Ishikawa (cell line): ENCODE data around the gene TTC34.
A peak's percentile ranks its signal among the peaks of the same experiment; 100 is the strongest.

ENCODE experiments used
- CEBPB ChIP-seq: IDR thresholded peaks from 2 replicates; pipeline ENCODE4 v1.6.1; 2012
- CREB1 ChIP-seq: IDR thresholded peaks from 2 replicates; pipeline ENCODE4 v1.6.1; 2012; ENCODE audit warnings: low read depth
- EGR1 ChIP-seq: IDR thresholded peaks from 2 replicates; pipeline ENCODE4 v1.6.1; 2012
- EP300 ChIP-seq: IDR thresholded peaks from 2 replicates; pipeline ENCODE4 v1.6.1; 2012; ENCODE audit warnings: borderline replicate concordance
- FOXM1 ChIP-seq: IDR thresholded peaks from 2 replicates; pipeline ENCODE4 v1.6.1; 2012; ENCODE audit warnings: low read depth, borderline replicate concordance
- NFIC ChIP-seq: IDR thresholded peaks from 2 replicates; pipeline ENCODE4 v1.6.1; 2012
- RAD21 ChIP-seq: IDR thresholded peaks from 2 replicates; pipeline ENCODE4 v1.6.1; 2012; ENCODE audit warnings: low read depth
- TAF1 ChIP-seq: IDR thresholded peaks from 2 replicates; pipeline ENCODE4 v1.6.1; 2012; ENCODE audit warnings: low read depth, mild to moderate bottlenecking
- TCF12 ChIP-seq: IDR thresholded peaks from 2 replicates; pipeline ENCODE4 v1.6.1; 2012; ENCODE audit warnings: low read depth
- TEAD4 ChIP-seq: IDR thresholded peaks from 2 replicates; pipeline ENCODE4 v1.6.1; 2012
- USF1 ChIP-seq: IDR thresholded peaks from 2 replicates; pipeline ENCODE4 v1.6.1; 2012
- YY1 ChIP-seq: IDR thresholded peaks from 2 replicates; pipeline ENCODE4 v1.6.1; 2012; ENCODE audit warnings: low read depth
- ZBTB7A ChIP-seq: IDR thresholded peaks from 2 replicates; pipeline ENCODE4 v1.6.1; 2012; ENCODE audit warnings: low read depth
- TF ChIP-seq, protein P1 (sequence below): IDR thresholded peaks from 2 replicates; pipeline ENCODE4 v1.6.1; 2012
- TF ChIP-seq, protein P2 (sequence below): IDR thresholded peaks from 2 replicates; pipeline ENCODE4 v1.6.1; 2012; ENCODE audit warnings: low read depth, mild to moderate bottlenecking

The TTC34 gene

DNA sequence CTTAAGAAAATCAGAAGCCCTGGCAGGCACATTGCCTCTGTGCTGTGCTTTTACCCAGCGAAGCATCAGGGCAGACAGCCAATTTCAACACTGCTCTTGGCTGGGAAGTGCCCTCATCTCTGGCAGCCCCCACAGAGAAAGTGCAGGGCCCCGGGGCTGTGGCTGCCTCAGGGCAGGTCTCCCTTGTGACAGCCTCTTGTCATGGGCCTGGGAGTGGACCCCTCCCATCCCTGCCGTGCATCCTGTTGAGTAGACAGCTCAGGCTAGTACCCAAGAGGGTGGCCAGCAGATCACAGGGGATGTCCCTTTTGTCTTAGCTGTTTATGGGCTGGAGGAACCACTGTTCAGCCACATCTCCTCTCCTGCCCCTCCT, 23.3 kb downstream of the TTC34 start:
- TF ChIP-seq ZBTB7A, result no peak
- TF ChIP-seq, protein P1, sequence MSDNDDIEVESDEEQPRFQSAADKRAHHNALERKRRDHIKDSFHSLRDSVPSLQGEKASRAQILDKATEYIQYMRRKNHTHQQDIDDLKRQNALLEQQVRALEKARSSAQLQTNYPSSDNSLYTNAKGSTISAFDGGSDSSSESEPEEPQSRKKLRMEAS, result no peak
- TF ChIP-seq CEBPB, result no peak
- TF ChIP-seq YY1, result no peak
- TF ChIP-seq TCF12, result no peak
- TF ChIP-seq NFIC, result no peak
- no peak for TF ChIP-seq USF1
- no peak for TF ChIP-seq FOXM1
- TF ChIP-seq EGR1, result no peak
- TF ChIP-seq EP300, result no peak
- no peak for TF ChIP-seq CREB1
- no peak for TF ChIP-seq RAD21
- TF ChIP-seq, protein P2, sequence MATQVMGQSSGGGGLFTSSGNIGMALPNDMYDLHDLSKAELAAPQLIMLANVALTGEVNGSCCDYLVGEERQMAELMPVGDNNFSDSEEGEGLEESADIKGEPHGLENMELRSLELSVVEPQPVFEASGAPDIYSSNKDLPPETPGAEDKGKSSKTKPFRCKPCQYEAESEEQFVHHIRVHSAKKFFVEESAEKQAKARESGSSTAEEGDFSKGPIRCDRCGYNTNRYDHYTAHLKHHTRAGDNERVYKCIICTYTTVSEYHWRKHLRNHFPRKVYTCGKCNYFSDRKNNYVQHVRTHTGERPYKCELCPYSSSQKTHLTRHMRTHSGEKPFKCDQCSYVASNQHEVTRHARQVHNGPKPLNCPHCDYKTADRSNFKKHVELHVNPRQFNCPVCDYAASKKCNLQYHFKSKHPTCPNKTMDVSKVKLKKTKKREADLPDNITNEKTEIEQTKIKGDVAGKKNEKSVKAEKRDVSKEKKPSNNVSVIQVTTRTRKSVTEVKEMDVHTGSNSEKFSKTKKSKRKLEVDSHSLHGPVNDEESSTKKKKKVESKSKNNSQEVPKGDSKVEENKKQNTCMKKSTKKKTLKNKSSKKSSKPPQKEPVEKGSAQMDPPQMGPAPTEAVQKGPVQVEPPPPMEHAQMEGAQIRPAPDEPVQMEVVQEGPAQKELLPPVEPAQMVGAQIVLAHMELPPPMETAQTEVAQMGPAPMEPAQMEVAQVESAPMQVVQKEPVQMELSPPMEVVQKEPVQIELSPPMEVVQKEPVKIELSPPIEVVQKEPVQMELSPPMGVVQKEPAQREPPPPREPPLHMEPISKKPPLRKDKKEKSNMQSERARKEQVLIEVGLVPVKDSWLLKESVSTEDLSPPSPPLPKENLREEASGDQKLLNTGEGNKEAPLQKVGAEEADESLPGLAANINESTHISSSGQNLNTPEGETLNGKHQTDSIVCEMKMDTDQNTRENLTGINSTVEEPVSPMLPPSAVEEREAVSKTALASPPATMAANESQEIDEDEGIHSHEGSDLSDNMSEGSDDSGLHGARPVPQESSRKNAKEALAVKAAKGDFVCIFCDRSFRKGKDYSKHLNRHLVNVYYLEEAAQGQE, result no peak
- TF ChIP-seq TEAD4, result no peak
- TF ChIP-seq TAF1, result no peak

- TF ChIP-seq CEBPB (no peak), TEAD4 (no peak), YY1 (no peak)
- TF ChIP-seq, protein P2, result no peak
These were observed 23.9 kb downstream of the TTC34 start for GRCh38 chr1:2777424-2778219.

DNA sequence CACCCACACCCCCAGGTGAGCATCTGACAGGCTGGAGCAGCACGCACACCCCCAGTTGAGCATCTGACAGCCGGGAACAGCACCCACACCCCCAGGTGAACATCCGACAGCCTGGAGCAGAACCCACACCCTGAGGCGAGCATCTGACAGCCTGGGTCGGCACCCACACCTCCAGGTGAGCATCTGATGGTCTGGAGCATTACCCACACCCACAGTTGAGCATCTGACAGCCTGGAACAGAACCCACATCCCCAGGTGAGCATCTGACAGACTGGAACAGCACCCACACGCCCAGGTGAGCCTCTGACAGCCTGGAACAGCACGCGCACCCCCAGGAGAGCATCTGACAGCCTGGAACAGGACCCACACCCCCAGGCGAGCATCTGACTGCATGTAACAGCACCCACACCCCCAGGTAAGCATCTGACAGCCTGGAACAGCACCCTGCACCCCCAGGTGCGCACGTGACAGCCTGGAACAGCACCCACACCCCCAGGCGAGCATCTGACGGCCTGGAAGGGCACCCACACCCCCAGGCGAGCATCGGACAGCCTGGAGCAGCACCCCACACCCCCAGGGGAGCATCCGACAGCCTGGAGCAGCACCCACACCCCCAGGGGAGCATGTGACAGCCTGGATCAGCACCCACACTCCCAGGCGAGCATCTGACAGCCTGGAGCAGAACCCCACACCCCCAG, 113.7 kb downstream of the TTC34 start:
- TF ChIP-seq USF1, result 0 out of 2 replicates have a peak, but pooled peaks have one; percentile 13

DNA sequence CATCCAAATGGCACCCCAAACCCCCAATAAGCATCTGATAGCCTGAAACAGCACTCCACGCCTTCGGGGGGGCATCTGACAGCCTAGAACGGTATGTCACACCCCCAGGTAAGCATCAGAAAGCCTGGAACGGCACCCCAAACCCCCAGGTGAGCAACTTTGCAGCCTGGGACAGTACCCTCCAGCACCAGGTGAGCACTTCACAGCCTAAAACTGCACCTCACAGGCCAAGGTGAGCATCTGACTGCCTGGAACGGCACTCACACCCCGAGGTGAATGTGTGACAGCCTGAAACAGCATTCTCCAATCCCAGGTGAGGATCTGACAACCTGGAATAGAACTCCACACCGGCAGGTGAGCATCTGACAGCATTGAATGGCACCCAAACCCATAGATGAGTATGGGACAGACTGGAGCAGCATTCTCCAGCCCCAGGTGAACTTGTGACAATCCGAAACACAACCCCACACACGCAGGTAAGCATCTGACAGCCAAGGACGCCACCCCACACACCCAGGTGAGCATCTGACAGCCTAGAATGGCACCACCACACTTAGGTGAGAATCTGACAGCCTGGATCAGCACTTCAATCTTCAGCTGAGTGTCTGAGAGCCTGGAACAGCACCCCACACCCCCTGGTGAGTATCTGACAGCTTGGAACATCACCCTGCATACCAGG, 150.4 kb downstream of the TTC34 start:
- TF ChIP-seq YY1 (no peak), EP300 (no peak), TEAD4 (no peak), CEBPB (no peak), TAF1 (no peak), FOXM1 (no peak), TCF12 (no peak), CREB1 (no peak), EGR1 (no peak), NFIC (no peak), ZBTB7A (no peak), RAD21 (no peak), USF1 (no peak)
- TF ChIP-seq, protein P2, result no peak
- TF ChIP-seq, protein P1, result no peak
